Endothelial cell of umbilical vein (primary cell): ENCODE measurements around the gene BCO1.

Experiments used
- CTCF ChIP-seq, 2 donors: IDR thresholded peaks; 1 replicate in 1 of 2; 2 replicates in 1 of 2; pipeline ENCODE4 v1.5.1; 2011; ENCODE audit warnings: low read length in 2 of 2, mild to moderate bottlenecking in 2 of 2, moderate library complexity in 2 of 2, control low read depth in 1 of 2, inconsistent platforms in 1 of 2, low read depth in 1 of 2; ENCODE audit not compliant: insufficient read depth in 1 of 2; ENCODE audit errors: extremely low read depth in 1 of 2
- EZH2 ChIP-seq: IDR thresholded peaks from 2 replicates; pipeline ENCODE4 v1.6.1; 2012; ENCODE audit warnings: borderline replicate concordance, low read depth, mild to moderate bottlenecking, moderate library complexity, low read length, inconsistent platforms; ENCODE audit not compliant: severe bottlenecking
- MYC ChIP-seq: IDR thresholded peaks from one replicate; pipeline ENCODE4 v1.6.1; 2011; ENCODE audit warnings: mild to moderate bottlenecking, low read depth, low read length
- POLR2A ChIP-seq: IDR thresholded peaks from 2 replicates; pipeline ENCODE4 v1.6.1; 2012; ENCODE audit warnings: low read depth, mild to moderate bottlenecking, control low read depth, low read length
- POLR2AphosphoS5 ChIP-seq: IDR thresholded peaks from 2 replicates; pipeline ENCODE4 v1.6.1; 2012; ENCODE audit warnings: low read depth, mild to moderate bottlenecking, control low read depth, low read length, moderate library complexity; ENCODE audit not compliant: insufficient read depth

- TF ChIP-seq EZH2: no peak
- no peak for TF ChIP-seq MYC
- TF ChIP-seq POLR2A: no peak
- no peak for TF ChIP-seq CTCF (IDR thresholded peaks at IDR 0.05; ENCODE audit: extremely low read depth in 1 of 2, insufficient read depth in 1 of 2, low read depth in 1 of 2, low read length in 2 of 2)
- no peak for TF ChIP-seq POLR2AphosphoS5
These were observed 16.8 kb upstream of the BCO1 start for GRCh38 chr16:81221731-81222130.
